ENCODE measurements around the gene CHMP6. TPM values are rescaled to one million over a fixed set of nuclear protein-coding genes. Genes with fewer than 3 reads are reported as not detected.

Gene CHMP6
- total and polyA plus RNA-seq, 4 donors, result 9.6 to 24.0 (median 16.7) TPM

DNA sequence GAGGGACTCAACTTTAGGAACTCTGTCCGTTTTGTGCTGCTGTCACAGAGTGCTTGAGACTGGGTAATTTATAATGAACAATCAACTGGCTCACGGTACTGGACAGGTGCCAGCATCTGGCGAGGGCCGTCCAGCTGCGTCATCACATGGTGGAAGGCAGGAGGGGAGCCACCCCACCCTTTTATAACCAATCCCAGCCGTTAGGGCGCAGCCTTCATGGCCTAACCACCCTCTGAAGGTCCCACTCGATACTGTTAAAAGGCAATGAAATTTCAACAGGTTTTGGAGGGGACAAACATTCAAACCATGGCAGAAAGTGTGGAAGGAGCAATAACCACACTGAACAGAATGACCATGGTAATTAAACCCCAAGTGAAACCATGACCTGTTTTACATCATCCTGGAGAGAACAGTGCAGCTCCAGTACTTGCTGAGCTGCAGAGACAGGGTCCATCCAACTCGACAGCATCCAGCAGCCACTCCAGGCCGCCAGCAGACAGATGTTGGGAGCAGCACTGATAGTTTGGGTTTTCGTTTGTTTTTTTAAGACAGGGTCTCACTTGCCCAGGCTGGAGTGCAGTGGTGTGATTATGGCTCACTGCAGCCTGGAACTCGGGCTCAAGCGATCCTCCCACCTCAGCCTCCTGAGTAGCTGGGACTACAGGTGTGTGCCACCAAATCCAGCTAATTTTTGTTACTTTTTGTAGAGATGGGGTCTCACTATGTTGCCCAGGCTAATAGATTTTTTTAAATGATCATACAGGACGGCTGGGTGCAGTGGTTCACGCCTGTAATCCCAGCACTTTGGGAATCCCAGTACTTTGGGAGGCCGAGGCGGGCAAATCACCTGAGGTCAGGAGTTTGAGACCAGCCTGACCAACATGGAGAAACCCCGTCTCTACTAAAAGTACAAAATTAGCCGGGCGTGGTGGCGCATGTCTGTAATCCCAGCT is 11.0 kb downstream of the CHMP6 start:
- WGBS, result 58% methylated on average over 21 of the region's 21 CpGs
- Histone ChIP-seq H3K4me1 (ENCODE audit: control insufficient read depth in 4 of 4, insufficient read depth in 4 of 4, low read length in 3 of 4) (peaks cover 14 to 32% (median 26%) of the 10 kb centered on the region in 4 donors), H3K9ac (ENCODE audit: low read depth in 1 of 2, low read length in 2 of 2) (no peak overlapping the region), H3K27me3 (ENCODE audit: control insufficient read depth in 4 of 4, insufficient read depth in 4 of 4, low read length in 3 of 4) (peaks cover 0 to 6% (median 0%) of the 10 kb centered on the region in 4 donors), H3K27ac (ENCODE audit: low read depth in 1 of 2, low read length in 2 of 2) (no peak overlapping the region), H3K36me3 (ENCODE audit: control insufficient read depth in 4 of 4, insufficient read depth in 3 of 4, low read depth in 1 of 4, low read length in 3 of 4) (peaks cover 3 to 17% (median 9%) of the 10 kb centered on the region in 4 donors), H3K4me3 (ENCODE audit: low read depth in 1 of 3, low read length in 3 of 3) (no peak overlapping the region), H3K9me3 (ENCODE audit: control insufficient read depth in 4 of 4, low read length in 3 of 4) (no peaks in the 10 kb centered on the region)
- no peak for DNase-seq (ENCODE audit: low spot score)
- no peak for TF ChIP-seq GABPA (IDR thresholded peaks at IDR 0.05 in 1 of 2, conservative IDR thresholded peaks at IDR 0.05 in 1 of 2)
- TF ChIP-seq JUND (IDR thresholded peaks at IDR 0.05), result no peak
- TF ChIP-seq FOXA1 (IDR thresholded peaks at IDR 0.05), result no peak
- no peak for TF ChIP-seq RXRA (IDR thresholded peaks at IDR 0.05)
- no peak for TF ChIP-seq RAD21 (IDR thresholded peaks at IDR 0.05)
- no peak for TF ChIP-seq FOXA2 (IDR thresholded peaks at IDR 0.05)
- TF ChIP-seq, protein P1, sequence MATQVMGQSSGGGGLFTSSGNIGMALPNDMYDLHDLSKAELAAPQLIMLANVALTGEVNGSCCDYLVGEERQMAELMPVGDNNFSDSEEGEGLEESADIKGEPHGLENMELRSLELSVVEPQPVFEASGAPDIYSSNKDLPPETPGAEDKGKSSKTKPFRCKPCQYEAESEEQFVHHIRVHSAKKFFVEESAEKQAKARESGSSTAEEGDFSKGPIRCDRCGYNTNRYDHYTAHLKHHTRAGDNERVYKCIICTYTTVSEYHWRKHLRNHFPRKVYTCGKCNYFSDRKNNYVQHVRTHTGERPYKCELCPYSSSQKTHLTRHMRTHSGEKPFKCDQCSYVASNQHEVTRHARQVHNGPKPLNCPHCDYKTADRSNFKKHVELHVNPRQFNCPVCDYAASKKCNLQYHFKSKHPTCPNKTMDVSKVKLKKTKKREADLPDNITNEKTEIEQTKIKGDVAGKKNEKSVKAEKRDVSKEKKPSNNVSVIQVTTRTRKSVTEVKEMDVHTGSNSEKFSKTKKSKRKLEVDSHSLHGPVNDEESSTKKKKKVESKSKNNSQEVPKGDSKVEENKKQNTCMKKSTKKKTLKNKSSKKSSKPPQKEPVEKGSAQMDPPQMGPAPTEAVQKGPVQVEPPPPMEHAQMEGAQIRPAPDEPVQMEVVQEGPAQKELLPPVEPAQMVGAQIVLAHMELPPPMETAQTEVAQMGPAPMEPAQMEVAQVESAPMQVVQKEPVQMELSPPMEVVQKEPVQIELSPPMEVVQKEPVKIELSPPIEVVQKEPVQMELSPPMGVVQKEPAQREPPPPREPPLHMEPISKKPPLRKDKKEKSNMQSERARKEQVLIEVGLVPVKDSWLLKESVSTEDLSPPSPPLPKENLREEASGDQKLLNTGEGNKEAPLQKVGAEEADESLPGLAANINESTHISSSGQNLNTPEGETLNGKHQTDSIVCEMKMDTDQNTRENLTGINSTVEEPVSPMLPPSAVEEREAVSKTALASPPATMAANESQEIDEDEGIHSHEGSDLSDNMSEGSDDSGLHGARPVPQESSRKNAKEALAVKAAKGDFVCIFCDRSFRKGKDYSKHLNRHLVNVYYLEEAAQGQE (IDR thresholded peaks at IDR 0.05), result no peak
- no peak for TF ChIP-seq HNF4A (conservative IDR thresholded peaks at IDR 0.05)
- TF ChIP-seq, protein P2, sequence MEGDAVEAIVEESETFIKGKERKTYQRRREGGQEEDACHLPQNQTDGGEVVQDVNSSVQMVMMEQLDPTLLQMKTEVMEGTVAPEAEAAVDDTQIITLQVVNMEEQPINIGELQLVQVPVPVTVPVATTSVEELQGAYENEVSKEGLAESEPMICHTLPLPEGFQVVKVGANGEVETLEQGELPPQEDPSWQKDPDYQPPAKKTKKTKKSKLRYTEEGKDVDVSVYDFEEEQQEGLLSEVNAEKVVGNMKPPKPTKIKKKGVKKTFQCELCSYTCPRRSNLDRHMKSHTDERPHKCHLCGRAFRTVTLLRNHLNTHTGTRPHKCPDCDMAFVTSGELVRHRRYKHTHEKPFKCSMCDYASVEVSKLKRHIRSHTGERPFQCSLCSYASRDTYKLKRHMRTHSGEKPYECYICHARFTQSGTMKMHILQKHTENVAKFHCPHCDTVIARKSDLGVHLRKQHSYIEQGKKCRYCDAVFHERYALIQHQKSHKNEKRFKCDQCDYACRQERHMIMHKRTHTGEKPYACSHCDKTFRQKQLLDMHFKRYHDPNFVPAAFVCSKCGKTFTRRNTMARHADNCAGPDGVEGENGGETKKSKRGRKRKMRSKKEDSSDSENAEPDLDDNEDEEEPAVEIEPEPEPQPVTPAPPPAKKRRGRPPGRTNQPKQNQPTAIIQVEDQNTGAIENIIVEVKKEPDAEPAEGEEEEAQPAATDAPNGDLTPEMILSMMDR (IDR thresholded peaks at IDR 0.05; ENCODE audit: low read depth, low read length, missing input control), result no peak
- TF ChIP-seq, protein P3, sequence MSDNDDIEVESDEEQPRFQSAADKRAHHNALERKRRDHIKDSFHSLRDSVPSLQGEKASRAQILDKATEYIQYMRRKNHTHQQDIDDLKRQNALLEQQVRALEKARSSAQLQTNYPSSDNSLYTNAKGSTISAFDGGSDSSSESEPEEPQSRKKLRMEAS (IDR thresholded peaks at IDR 0.05), result no peak
- no peak for TF ChIP-seq TAF1 (conservative IDR thresholded peaks at IDR 0.05)
- no peak for TF ChIP-seq HNF4G (IDR thresholded peaks at IDR 0.05)
- TF ChIP-seq, protein P4, sequence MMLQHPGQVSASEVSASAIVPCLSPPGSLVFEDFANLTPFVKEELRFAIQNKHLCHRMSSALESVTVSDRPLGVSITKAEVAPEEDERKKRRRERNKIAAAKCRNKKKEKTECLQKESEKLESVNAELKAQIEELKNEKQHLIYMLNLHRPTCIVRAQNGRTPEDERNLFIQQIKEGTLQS (IDR thresholded peaks at IDR 0.05), result no peak
- TF ChIP-seq, protein P5, sequence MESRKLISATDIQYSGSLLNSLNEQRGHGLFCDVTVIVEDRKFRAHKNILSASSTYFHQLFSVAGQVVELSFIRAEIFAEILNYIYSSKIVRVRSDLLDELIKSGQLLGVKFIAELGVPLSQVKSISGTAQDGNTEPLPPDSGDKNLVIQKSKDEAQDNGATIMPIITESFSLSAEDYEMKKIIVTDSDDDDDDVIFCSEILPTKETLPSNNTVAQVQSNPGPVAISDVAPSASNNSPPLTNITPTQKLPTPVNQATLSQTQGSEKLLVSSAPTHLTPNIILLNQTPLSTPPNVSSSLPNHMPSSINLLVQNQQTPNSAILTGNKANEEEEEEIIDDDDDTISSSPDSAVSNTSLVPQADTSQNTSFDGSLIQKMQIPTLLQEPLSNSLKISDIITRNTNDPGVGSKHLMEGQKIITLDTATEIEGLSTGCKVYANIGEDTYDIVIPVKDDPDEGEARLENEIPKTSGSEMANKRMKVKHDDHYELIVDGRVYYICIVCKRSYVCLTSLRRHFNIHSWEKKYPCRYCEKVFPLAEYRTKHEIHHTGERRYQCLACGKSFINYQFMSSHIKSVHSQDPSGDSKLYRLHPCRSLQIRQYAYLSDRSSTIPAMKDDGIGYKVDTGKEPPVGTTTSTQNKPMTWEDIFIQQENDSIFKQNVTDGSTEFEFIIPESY (IDR thresholded peaks at IDR 0.05), result no peak
- TF ChIP-seq SP1 (IDR thresholded peaks at IDR 0.05), result no peak
- no peak for TF ChIP-seq EGR1 (IDR thresholded peaks at IDR 0.05; ENCODE audit: low read depth in 2 of 2)
- TF ChIP-seq YY1 (IDR thresholded peaks at IDR 0.05), result no peak
- no peak for TF ChIP-seq NR2F2 (IDR thresholded peaks at IDR 0.05)

All from liver (tissue), 9 donors.